ENCODE data around the gene SLC22A23.
A peak's percentile ranks its signal among the peaks of the same experiment; 100 is the strongest.

Gene SLC22A23

DNA sequence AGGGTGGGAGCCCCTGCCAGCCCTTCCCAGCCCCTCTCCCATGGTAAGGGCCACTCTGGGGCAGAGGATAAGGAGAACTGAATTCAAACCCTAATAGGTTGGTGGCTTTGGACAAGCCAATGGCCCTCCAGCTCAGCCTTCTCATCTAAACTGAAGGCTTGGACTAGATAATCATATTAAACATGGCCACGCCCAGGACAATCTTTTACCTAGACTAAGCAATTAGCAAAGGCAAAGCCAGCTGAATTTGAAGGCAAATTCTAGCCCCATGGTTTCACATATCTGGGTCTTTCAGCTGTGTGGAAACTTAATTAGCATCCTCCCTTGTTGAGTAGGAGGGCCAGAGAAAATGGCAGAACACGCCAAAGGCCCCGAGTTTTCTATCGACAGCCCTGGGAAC lies 10.7 kb downstream of the SLC22A23 start:
- no peak for DNase-seq

DNA sequence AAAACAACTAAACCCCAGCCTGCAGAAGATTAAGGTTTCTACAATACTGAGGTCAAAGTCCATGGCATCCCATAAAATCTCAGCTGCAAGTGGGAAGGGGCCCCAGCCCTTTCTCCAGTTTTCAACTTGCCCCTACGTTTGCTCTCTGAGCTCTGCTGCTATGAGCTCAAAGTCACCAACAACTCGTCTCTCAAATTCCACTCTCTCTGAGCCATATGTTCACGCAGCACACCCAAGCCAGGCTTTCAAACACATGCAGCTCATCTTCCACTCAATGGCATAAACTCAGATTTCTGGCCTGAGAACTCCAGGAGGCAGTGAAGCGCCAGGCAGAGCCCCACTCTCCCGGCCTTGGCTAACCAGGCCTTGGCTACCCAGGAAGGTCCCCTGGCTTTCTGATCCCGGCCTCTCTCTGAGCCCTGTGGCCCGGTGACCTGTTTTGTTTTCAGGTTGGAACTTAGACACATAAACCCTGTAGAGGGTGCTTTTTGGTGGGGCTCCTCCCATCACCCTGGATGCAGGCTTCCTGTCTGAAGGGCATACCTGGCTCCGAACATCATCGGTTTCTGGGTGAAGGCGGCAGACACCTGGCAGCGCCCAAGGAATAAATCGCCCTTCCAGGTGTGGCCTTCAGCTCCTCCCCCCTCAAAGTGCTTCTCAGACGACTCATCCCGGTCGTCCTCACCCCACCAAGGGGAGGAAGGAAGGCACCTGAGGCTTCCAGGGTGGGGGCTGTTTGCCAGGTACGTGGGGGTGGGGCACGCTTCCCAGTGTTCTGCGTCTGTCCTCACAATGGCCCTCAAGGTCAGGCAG lies 12.4 kb downstream of the SLC22A23 start:
- DNase-seq: no peak

DNA sequence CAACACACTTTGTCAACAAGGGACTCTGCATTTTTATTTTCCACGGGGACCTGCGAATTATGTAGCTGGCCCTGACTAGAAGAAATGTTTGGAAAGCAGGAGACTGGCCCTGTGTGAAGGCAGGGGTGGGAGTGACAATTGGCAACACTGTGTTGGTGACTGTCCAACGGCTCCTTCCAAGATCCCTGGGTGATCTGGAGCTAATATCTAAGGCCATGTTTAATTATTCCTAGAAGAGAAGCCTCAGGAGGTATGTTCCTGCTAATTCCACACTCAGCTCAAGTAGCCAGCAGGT lies 13.7 kb downstream of the SLC22A23 start:
- peak in 1 of 51 donors; percentile 13 for DNase-seq

DNA sequence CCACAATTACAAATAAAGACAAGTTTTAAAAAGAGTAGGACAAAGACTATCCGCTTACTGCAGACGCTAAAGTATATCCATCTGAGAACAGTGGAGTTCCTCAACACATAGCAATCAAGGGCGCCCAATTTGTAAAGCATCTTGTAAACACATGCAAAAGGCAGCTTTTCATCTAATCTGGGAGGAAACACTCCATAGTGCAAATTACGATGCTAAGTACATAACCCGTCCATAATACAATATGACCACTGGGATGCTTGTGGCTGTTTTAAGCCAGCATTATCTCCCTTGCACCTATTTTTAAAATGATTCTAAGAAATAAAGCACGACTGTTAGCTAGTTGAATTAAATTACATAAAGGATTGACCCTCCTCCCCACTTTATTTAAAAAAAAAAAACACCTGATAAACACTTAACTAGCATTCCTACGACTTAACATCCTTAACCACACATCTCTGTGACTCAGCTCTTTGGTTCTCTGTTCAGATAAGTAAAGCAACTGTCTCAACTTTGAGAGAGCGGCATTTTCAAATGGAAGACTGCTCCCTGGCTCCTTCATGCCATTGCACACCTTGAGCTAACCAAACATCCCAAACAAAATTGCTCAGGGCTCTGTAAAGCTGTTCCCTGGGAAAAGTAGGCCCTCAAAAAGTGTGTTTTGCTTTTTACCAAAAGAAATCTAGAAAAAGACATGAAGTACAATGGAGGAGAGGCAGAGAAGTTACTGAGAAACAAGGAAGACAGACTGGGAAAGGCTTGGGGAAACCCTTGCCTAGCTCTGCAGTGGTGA lies 14.2 kb downstream of the SLC22A23 start:
- DNase-seq: no peak

DNA sequence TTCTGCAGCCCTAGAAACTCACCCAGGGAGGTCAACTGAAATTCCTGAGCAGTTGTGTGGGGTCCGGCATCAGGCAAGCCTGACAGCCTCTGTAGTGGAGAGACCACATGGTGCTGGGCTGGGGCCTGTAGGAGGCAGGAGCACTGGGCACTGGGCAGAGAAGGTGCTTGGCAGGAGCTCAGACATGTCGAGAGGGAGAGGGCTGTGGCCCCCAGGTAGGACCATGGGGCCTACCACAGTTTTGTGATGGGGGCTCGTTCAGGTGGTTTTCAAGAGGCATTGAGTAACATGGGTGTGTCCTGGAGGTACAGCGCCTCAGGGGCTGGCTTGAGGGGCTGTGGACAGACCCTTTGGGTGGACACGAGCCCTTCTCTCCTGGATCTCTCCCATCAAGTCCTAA lies 15.9 kb downstream of the SLC22A23 start:
- no peak for DNase-seq

DNA sequence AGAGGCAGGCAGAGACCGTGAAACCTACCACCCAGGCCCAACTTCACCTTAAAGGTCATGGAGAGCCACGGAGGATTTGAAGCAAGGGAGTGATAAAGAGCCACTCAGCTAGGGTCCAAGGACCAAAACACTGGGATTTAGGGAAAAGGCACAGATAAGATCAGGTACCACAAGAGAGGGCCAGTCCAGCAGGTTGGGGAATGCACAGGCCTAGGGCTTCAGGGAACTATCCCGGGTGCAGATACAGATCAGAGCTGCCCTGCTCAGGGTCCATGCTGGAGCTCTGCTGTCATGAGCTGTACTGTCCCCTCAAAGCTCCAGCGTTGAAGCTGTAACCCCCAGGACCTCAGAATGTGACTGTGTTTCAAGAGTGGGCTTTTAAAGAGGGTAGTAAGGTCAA lies 16.9 kb downstream of the SLC22A23 start:
- DNase-seq: no peak

DNA sequence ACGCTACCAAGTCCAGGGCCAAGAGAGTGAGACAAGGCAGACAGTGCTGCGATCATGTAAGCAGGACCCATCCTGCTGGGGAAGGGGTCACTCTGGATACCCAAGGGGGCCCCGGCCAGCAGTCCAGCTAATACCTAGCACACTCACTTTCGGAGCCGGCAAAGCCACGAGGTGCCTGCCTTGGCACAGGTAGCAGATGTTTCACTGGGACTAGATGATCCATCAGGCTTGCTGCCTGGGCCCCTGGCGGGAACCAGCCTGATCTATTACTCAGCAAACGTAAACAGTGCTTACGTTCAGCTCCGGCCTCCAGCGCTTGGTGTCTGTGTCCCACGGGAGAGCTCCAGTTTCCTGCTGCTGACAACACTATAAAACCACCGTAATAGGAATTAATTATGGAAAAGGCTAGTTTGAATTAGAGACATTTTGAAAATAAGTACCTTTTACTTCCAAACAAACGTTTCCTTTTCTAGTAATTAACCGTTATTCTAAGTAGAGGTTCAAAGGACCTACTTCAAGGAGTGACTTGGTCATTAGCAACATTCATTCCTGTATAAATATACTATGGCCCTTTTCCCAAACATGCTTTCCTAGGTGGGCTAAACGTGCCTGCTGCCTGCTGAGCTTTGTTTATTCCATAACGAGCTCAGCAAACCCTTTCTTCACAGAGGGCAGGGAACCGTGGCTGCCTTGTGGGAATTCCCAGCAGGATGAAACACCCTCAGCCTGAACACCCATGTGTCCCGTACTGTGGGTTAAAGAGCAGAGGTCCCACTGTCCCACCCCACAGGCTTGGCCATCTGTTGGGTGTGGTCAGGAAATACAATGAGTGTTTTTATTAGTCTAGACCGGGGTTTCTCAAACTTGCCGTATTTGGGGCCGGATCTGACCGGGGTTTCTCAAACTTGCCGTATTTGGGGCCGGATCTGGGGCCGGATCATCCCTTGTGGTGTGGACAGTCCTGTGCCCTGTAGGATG lies 18.4 kb downstream of the SLC22A23 start:
- DNase-seq: no peak

DNA sequence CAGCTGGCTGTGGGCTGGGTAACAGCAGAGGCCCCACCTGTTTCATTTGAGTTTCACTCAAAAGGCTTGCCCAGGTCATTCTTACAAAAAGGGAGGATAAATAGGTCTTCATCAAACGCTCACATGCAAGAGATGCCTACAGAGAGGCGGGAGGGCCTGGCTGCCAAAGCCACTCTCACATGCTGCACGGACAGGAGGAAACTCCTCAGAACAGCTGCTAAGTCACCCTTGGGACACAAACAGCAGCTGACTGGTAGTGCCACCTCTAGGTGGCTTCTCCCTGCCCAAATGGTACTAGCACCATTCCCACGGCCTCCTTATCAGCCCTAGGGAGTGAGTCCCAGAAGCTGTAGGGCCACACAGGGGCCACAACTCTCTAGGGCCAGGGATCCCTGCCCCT lies 23.8 kb downstream of the SLC22A23 start:
- DNase-seq: no peak

DNA sequence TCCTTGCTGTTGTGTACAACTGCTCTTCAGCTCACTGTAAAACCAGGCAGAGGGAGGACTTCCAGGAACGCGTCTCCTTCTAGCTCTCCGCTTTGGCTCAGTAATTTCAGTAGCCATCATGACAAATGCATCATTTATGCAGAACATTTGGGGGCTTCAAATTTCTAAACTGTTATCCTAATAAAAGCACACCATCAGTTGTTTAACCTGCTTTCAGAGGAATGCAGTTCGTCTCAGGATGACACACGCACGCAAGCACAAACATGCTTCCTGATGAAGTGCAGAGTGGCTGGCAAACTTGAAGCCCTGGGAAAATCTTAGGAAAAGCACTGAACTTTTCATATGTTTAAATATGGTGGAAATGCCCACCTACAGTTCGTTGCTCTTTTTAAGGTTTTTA lies 24.4 kb downstream of the SLC22A23 start:
- DNase-seq: no peak

DNA sequence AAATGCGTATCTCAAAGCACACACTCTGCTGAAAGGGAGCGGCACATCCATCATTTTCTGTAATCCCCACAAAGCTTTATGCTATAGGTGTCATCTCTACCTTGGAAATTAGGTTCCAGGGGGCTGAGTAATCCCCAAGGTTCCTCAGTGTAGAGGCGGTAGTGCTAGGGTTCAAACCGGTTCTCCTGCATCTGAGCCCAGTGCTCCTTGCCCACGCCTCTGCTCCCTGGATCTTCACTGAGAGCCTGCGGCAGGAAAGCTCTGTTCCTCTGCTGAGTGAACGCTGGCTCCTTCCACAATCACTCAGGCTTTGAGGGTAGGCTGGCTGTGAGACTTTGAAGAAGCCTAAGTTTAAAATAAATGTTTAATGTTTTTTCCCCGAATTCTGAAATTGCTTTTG lies 24.9 kb downstream of the SLC22A23 start:
- DNase-seq: no peak

DNA sequence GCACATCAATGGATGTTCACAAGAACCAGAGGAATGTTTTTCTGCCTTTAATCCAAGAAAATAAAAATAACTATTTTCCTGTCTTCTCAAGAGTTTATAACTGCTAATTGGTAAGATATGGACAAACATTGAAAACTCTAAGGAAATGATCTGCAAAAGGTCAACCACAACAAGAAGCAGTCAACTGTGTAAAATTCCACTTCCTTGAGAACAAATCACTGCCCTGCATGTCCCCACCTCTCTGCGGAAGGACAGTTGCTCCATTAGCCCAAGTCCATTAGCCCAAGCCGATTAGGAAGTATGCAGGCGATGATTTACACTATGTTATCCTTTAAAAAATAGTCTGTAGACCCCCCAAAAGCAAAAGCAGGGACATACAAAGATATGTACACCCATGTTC lies 27.6 kb downstream of the SLC22A23 start:
- no peak for DNase-seq

DNA sequence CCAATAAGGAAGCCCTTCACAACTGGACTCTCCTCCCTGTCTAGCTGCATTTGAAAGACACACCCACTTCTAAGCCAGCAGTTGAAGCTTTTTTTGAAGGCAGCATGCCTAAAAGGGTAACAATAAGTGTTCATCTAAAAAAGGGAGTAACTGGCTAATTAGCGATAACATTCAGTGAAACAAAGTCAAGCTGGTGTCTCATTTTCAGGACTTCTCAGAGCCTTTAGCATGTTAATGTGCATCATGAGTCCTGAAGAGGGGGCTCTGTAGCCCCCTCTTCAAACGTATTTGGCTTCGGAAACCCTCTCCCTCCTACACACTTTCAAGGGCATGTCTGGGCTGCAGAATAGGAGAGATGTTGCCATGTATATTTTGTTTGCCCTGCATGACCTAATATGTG lies 28.1 kb downstream of the SLC22A23 start:
- DNase-seq: no peak

DNA sequence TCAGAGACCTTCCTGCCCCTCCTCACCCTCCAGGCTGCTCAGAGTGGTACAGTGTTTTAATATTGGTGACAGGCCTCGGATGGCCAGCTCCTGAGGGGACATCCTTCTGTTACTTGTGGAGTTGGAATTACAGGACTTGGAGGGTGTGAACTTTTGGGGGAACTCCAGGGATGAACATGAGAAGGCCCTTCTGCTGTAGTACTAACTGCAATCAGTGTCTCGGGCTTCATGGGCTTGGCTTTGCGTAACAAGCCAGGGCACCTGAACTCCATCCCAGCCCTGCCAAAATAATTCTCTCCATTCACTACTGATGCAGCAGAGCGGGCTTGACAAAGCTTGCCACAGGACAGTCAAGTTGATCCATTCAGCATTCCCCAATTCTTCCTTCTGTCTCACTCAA lies 28.6 kb downstream of the SLC22A23 start:
- DNase-seq: no peak

DNA sequence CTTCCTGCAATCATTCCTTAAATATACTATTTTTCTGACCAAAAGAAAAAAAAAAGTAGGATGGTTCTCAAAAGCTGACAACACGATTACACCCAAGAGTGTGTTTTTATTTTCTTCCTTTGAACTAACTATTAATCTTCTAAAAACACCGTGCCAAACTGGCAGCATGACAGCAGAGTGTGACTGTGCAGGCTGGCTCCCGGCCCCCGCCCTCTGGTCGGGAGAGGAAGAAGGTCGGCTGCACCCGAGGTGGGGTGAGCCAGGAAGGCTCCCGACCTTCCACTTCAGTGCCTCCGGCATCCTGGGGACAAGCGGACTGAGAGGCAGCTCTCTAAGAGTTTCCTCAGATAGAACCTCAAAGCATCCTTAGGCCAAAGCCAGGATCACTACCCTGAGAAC lies 29.2 kb downstream of the SLC22A23 start:
- peak in 6 of 51 donors; percentile 7 to 49 (median 20) for DNase-seq

DNA sequence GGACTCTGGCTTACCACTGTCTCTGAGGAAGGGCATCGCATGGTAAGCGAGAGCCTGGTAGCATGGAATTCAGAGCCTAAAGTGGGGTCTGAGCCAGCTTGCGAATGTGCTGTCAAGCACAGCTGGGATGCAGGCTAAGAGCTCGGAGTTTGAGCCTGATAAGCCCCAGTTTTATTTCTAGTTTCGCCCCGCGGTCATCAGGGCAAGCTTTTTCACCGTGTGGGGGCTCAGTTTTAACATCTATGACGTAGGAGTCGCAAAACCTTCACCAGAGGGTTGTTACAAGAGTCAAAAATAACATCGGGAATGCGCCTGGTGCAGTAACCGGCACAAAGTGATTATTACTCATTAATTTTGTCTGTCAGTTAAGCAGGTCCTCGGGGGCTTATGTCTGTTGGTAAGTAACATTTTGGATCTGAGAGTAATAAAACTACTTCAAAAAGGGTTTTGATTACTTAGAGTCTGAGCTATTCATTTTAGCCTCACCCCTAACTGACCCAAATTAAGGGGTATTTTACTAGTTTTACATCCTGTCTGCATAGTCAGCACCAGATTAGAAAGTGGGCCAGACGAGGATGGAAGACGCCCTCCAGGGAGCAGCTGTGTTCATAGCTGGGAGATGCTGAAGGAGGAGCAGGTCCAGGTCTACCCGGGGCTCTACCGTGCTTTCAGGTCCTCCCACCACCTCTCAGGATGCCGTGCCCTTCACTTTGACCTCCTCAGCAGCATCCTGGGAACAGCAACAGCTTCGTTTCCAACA lies 29.7 kb downstream of the SLC22A23 start:
- DNase-seq: no peak

DNA sequence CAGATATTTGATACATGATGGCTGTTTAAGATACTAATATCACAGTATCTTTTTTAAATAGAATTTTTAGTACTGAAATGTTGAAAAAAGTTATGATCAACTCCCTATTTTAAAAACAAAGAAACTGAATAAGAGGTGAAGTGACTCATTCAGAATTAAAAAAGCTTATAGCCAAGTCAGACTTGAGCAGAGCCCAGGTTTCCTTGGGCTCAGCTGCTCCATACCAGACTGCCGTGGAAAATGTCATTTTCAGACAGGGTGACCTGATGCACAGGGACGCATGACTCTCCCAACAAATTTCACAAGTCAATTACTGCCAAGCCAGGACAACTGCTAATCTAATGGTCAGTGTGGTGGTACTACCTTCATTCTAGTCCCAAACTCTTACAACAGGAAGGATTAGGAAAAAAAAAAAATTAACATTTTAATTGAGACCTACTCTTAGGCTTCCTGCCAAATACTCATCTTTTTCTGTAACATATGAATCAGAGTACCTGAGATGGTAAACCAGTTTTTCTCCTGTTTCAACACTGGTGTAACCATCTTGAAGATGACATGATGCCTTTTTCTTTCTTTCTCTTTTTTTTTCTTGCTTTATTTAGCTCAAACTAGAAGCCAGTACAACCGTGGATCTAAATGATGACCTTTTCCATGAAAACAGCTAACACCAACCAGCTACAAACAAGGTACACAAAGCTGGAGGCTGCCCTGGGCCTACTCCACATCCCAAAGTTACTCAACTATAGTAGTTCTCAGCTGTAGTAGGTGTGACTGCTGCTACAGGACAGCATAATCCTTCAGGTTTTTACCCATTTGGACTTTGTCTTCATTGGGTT lies 30.5 kb downstream of the SLC22A23 start:
- DNase-seq: no peak

DNA sequence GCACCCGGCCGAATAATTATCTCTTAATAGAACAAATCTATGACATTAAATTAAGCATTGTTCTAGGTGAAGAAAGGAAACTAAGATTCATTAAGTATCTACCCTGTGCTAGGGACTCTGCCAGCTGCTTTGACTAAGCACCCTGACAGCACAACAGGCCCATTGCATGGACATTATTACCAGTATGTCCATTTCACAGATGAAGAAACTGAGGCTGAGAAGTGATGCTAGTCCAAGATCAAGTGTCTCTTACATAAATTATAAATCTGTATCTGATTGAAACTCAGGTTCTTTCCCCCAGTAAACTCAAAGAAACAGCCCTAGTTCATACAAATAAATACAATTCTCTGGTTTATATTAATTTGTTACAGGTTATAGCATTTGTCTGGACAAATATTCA lies 31.3 kb downstream of the SLC22A23 start:
- DNase-seq: no peak

DNA sequence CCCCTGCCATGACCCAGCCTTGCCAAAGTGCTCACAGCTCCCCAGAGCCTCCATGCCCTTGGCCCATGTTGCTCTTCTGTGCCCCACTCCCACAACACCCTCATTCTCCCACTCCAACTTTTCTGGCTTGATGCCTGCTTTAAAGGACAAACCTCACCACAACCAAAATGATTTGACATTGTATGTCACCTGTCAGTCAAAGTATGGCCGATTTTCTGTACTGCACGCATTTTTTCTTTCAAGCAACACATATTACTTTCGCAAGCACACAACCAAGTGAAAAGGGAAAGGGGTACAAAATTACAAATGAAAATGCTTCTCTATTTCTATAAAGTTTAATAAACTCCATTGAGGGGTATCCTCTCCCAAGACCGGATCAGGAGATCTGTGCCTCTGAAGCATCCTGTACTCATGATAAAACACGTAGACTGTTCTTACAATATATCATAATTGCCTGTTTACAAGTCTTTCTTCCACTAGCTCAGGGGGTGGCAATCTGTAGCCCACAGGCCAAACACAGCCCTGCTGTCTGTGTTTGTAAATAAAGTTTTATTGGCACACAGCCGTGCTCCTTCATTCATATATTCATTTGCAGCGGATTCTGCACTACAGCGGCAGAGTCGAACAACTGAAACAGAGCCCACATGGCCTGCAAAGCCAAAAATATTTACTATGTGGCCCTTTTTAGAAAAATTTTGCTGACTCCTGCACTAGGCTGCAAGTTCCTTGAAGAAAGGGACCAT lies 32.5 kb downstream of the SLC22A23 start:
- no peak for DNase-seq

DNA sequence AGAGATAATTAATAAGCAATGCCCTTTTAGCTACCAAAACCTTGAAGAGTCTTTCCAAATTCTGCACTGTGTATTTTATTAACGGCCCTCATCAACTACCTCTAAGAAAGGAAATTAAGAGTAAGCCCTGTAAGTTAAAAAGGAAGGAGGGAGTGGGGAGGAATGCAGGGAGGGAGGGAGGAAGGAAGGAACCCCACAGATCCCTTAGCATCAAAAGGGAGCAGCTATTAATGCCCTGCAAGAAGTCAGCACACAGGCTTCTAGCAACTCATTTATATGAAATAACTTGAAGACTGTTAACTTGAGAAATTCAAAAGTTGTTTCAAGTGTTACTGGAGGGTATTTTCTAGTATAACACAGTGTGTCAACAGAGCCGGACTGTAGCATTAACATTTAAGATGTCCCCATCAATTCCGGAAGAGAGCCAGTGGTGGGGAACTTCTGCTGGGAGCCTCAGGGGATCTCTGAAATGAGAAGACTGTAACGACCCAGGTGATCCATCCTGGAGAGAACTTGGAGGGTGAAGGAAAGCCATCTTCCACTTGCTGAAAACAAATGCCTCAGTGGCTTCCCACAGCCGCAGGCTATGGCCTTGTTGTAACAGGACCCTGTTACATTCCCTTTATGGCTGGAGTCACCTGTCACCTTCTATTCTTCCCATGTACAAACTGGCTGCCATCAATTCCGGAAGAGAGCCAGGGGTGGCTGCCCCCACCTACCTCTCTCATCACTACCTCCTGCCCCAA lies 33.2 kb downstream of the SLC22A23 start:
- DNase-seq: no peak

Measured in hypothalamus (tissue), 51 donors.